ENCODE results near the gene MTAP.

GRCh38 chr9:21804791-21805190, 2.4 kb downstream of the MTAP start:
- TF ChIP-seq EZH2 (IDR thresholded peaks at IDR 0.05; ENCODE audit: insufficient read depth, low read length) (no peak), CTCF (IDR thresholded peaks at IDR 0.05; ENCODE audit: insufficient read depth, low read depth, low read length) (no peak)
